HepG2 (cell line): ENCODE results near the gene SLC6A8. TPM values are rescaled to one million over a fixed set of nuclear protein-coding genes. Genes with fewer than 3 reads are reported as not detected.

Source experiments
- AFF4 ChIP-seq: sonication (generic); formaldehyde crosslinking; IDR thresholded peaks from 2 replicates; pipeline ENCODE4 v1.4.0; 2020; ENCODE audit warnings: missing genetic modification reagents
- CBFB ChIP-seq: sonication (generic); formaldehyde crosslinking; IDR thresholded peaks from 2 replicates; pipeline ENCODE4 v1.4.0; 2020; ENCODE audit warnings: missing genetic modification reagents
- FIP1L1 ChIP-seq: fragments of 200-400 bp; formaldehyde crosslinking; IDR thresholded peaks from 2 replicates; pipeline ENCODE4 v1.6.1; 2018; ENCODE audit warnings: low read depth, mild to moderate bottlenecking, low read length, moderate library complexity, borderline replicate concordance; ENCODE audit not compliant: insufficient read depth
- MYC ChIP-seq: sonication (generic); formaldehyde crosslinking; IDR thresholded peaks from 2 replicates; pipeline ENCODE4 v1.9.0; 2021; ENCODE audit warnings: missing genetic modification reagents, borderline replicate concordance
- NCOA1 ChIP-seq: sonication (generic); formaldehyde crosslinking; IDR thresholded peaks from 2 replicates; pipeline ENCODE4 v1.9.0; 2021; ENCODE audit warnings: missing genetic modification reagents
- NCOA2 ChIP-seq: sonication (generic); formaldehyde crosslinking; IDR thresholded peaks from 2 replicates; pipeline ENCODE4 v1.8.0; 2022; ENCODE audit warnings: inconsistent platforms
- NFYB ChIP-seq: sonication (generic); formaldehyde crosslinking; IDR thresholded peaks from 2 replicates; pipeline ENCODE4 v1.4.0; 2020; ENCODE audit warnings: missing genetic modification reagents
- PHB2 ChIP-seq: fragments of 450-650 bp; IDR thresholded peaks from 2 replicates; pipeline ENCODE4 v1.6.1; 2018; ENCODE audit not compliant: partially characterized antibody
- PRDM10 ChIP-seq: sonication (generic); formaldehyde crosslinking; IDR thresholded peaks from 2 replicates; pipeline ENCODE4 v1.4.0; 2020; ENCODE audit warnings: low read depth, missing genetic modification reagents
- ZNF160 ChIP-seq: sonication (generic); formaldehyde crosslinking; IDR thresholded peaks from 2 replicates; pipeline ENCODE4 v1.8.0; 2022; ENCODE audit warnings: mild to moderate bottlenecking, inconsistent platforms, missing genetic modification reagents
- ZNF30 ChIP-seq: sonication (generic); formaldehyde crosslinking; IDR thresholded peaks from 2 replicates; pipeline ENCODE4 v1.5.0; 2020; ENCODE audit warnings: mild to moderate bottlenecking, missing genetic modification reagents
- ZNF841 ChIP-seq: sonication (generic); formaldehyde crosslinking; IDR thresholded peaks from 2 replicates; pipeline ENCODE4 v1.8.1; 2023; ENCODE audit warnings: missing genetic modification reagents, borderline replicate concordance
- ZNF878 ChIP-seq: sonication (generic); formaldehyde crosslinking; IDR thresholded peaks from 2 replicates; pipeline ENCODE4 v1.8.1; 2023; ENCODE audit warnings: mild to moderate bottlenecking, missing genetic modification reagents, moderate library complexity
- ZSCAN30 ChIP-seq: sonication (generic); formaldehyde crosslinking; IDR thresholded peaks from 2 replicates; pipeline ENCODE4 v1.5.0; 2020; ENCODE audit warnings: mild to moderate bottlenecking, missing genetic modification reagents
- polyA plus RNA-seq, 8 experiments: library from polyadenylated mRNA; depleted of rRNA in 3 of 8; stranded (reverse) in 7 of 8; unstranded in 1 of 8; fragments of >200 nt; fragmentation: Illumina TruSeq in 4 of 8; extraction: Trizol in 4 of 8; gene quantifications; 2 replicates each; pipeline versions ENCODE4 v1.2.1 to v1.2.3, GENCODE V29; 2011 to 2016; ENCODE audit warnings: low read depth in 4 of 8, missing spikeins in 1 of 8, mixed read lengths in 1 of 8; ENCODE audit not compliant: insufficient read depth in 1 of 8
- total RNA-seq, 5 experiments: library from RNA; depleted of rRNA; stranded (reverse); fragments of >200 nt; fragmentation: Illumina TruSeq; extraction: Trizol; gene quantifications; 2 replicates each; pipeline ENCODE4 v1.2.3, GENCODE V29; 2016; ENCODE audit warnings: low read depth in 1 of 5
- TF ChIP-seq, protein P1 (sequence below): sonication (generic); formaldehyde crosslinking; IDR thresholded peaks from 2 replicates; pipeline ENCODE4 v1.8.0; 2022; ENCODE audit warnings: missing genetic modification reagents, mild to moderate bottlenecking, inconsistent platforms, borderline replicate concordance
- TF ChIP-seq, protein P2 (sequence below): sonication (generic); formaldehyde crosslinking; IDR thresholded peaks from 2 replicates; pipeline ENCODE4 v1.9.0; 2022; ENCODE audit warnings: missing genetic modification reagents, mild to moderate bottlenecking, borderline replicate concordance
- TF ChIP-seq, protein P3 (sequence below): sonication (generic); formaldehyde crosslinking; conservative IDR thresholded peaks from 2 replicates; pipeline ENCODE4 v1.5.0; 2020; ENCODE audit warnings: missing genetic modification reagents

The SLC6A8 gene
- total and polyA plus RNA-seq, 2 of the 13 experiments (the other 11 are each of a cell fraction or from before 2014, with no cell fraction given) = 13.9 to 176 TPM

DNA sequence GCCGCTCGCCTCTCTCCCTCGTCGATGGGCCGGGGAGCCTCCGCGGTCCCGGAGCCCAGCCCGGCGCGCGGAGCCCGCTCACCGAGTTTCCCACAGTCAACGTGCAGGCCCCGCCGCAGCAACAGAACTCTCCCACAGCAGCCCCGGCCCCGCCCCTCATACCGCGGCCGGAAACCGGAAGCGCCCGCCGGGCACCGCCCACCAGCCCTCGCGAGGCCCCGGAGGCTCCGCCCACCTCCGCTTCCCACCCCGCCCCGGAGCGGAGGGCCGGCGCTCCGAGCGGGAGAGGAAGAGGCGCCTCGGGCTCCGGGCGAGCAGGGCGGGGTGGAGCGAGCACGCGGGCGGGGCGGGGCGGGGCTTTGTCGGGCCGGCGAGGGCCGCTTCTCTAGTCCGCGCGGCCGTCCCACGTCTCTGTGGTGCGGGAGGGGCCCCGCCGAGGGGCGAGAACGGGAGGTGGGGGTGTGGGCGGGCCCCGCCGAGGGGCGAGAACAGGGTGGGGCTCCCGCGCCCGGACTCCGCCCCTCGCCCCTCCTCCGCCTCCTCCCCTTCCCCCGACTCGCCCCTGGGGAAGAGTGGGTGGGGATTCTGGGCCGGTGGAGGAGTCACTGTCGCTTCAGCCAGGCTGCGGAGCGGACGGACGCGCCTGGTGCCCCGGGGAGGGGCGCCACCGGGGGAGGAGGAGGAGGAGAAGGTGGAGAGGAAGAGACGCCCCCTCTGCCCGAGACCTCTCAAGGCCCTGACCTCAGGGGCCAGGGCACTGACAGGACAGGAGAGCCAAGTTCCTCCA is 36.7 kb downstream of the SLC6A8 start, which contains the start of the genes ABCD1 and BCAP31 (continued):
- TF ChIP-seq AFF4 = no peak; the same call in 1 of the 2 replicates
- no peak for TF ChIP-seq ZSCAN30 (CRISPR knock-in tag)
- TF ChIP-seq, protein P1, sequence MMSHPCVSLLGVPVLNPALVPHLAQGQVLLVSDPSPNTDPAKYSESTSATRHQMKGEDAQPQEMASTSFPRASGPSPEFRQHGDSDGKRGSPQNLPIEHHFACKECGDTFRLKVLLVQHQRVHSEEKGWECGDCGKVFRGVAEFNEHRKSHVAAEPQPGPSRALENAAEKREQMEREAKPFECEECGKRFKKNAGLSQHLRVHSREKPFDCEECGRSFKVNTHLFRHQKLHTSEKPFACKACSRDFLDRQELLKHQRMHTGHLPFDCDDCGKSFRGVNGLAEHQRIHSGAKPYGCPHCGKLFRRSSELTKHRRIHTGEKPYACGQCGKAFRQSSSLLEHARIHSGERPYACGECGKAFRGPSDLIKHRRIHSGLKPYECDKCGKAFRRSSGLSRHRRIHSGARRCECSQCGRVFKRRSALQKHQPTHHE (CRISPR knock-in tag) = no peak
- no peak for TF ChIP-seq NFYB (CRISPR knock-in tag)
- TF ChIP-seq, protein P2, sequence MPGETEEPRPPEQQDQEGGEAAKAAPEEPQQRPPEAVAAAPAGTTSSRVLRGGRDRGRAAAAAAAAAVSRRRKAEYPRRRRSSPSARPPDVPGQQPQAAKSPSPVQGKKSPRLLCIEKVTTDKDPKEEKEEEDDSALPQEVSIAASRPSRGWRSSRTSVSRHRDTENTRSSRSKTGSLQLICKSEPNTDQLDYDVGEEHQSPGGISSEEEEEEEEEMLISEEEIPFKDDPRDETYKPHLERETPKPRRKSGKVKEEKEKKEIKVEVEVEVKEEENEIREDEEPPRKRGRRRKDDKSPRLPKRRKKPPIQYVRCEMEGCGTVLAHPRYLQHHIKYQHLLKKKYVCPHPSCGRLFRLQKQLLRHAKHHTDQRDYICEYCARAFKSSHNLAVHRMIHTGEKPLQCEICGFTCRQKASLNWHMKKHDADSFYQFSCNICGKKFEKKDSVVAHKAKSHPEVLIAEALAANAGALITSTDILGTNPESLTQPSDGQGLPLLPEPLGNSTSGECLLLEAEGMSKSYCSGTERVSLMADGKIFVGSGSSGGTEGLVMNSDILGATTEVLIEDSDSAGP (CRISPR knock-in tag) = no peak
- TF ChIP-seq PRDM10 (CRISPR knock-in tag) = 0 out of 2 replicates have a peak, but pooled peaks have one; percentile 23
- TF ChIP-seq ZNF841 (CRISPR knock-in tag) = no peak
- TF ChIP-seq PHB2 = no peak
- TF ChIP-seq NCOA2 (CRISPR knock-in tag) = no peak
- TF ChIP-seq ZNF30 (CRISPR knock-in tag) = no peak
- TF ChIP-seq NCOA1 (CRISPR knock-in tag) = no peak
- TF ChIP-seq ZNF160 (CRISPR knock-in tag) = no peak
- TF ChIP-seq CBFB (CRISPR knock-in tag) = no peak
- TF ChIP-seq MYC (CRISPR knock-in tag) = no peak
- TF ChIP-seq, protein P3, sequence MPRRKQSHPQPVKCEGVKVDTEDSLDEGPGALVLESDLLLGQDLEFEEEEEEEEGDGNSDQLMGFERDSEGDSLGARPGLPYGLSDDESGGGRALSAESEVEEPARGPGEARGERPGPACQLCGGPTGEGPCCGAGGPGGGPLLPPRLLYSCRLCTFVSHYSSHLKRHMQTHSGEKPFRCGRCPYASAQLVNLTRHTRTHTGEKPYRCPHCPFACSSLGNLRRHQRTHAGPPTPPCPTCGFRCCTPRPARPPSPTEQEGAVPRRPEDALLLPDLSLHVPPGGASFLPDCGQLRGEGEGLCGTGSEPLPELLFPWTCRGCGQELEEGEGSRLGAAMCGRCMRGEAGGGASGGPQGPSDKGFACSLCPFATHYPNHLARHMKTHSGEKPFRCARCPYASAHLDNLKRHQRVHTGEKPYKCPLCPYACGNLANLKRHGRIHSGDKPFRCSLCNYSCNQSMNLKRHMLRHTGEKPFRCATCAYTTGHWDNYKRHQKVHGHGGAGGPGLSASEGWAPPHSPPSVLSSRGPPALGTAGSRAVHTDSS (CRISPR knock-in tag) = no peak
- TF ChIP-seq FIP1L1 = no peak
- no peak for TF ChIP-seq ZNF878
